NOMO-1 treated with dmso at 0.1 percent for 144 hours (cell line): Measurements from ENCODE around the gene ACSS1.
"Not testable (repeated sequence)": the region's sequence is repeated elsewhere in the genome, so short reads cannot be mapped to it uniquely, and the experiment has no call there.

Experiments used
- DNase-seq: peaks from one replicate; lab custom pipeline; 2025; ENCODE audit not compliant: unreplicated experiment; lab: John Stamatoyannopoulos, UW

The ACSS1 gene

GRCh38 chr20:25013478-25014380 lies 44.2 kb downstream of the ACSS1 start:
- DNase-seq = no peak

- no peak for DNase-seq
Observed at GRCh38 chr20:25012616-25013189, 45.2 kb downstream of the ACSS1 start.

- DNase-seq = no peak
Observed at GRCh38 chr20:25011831-25012241, 46.1 kb downstream of the ACSS1 start.

- no peak for DNase-seq
Observed at GRCh38 chr20:25011261-25011660, 46.7 kb downstream of the ACSS1 start.

GRCh38 chr20:25009218-25010145 lies 48.5 kb downstream of the ACSS1 start:
- no peak for DNase-seq

GRCh38 chr20:25008388-25009217 lies 49.3 kb downstream of the ACSS1 start:
- DNase-seq = no peak

GRCh38 chr20:25007491-25008305 lies 50.2 kb downstream of the ACSS1 start:
- DNase-seq = no peak

GRCh38 chr20:25006431-25007167 lies 51.3 kb downstream of the ACSS1 start:
- DNase-seq = no peak

GRCh38 chr20:25005661-25006060 lies 52.3 kb downstream of the ACSS1 start:
- no peak for DNase-seq

- no peak for DNase-seq
Observed at GRCh38 chr20:25005220-25005619, 52.7 kb downstream of the ACSS1 start.

GRCh38 chr20:25003002-25003401 lies 54.9 kb downstream of the ACSS1 start:
- DNase-seq = no peak

- DNase-seq = not testable (repeated sequence)
Observed at GRCh38 chr20:25001323-25001722, 56.6 kb downstream of the ACSS1 start.

- DNase-seq = no peak
Observed at GRCh38 chr20:25000268-25000801, 57.6 kb downstream of the ACSS1 start.

- no peak for DNase-seq
Observed at GRCh38 chr20:24999568-24999967, 58.4 kb downstream of the ACSS1 start.

- DNase-seq = no peak
Observed at GRCh38 chr20:24998631-24999445, 59.1 kb downstream of the ACSS1 start.

GRCh38 chr20:24998121-24998520 lies 59.8 kb downstream of the ACSS1 start:
- no peak for DNase-seq

GRCh38 chr20:24996449-24997377 lies 61.2 kb downstream of the ACSS1 start:
- no peak for DNase-seq
